Astrocyte of the spinal cord (primary cell): ENCODE results near the gene CUBN.
A peak's percentile ranks its signal among the peaks of the same experiment; 100 is the strongest.

Source experiments
- DNase-seq: peaks from one replicate; pipeline ENCODE4 v3.0.0; 2011; ENCODE audit warnings: low read depth, low spot score
- H3K4me3 ChIP-seq: 2 replicates; pipeline ENCODE4 v1.5.1; 2011; ENCODE audit warnings: low read depth, mild to moderate bottlenecking, low read length, moderate library complexity
- in situ Hi-C: cut with HindIII; loops from 2 replicates; pipeline ENCODE4 v1.10.0; 2017; ENCODE audit warnings: low sequenced_read_pairs
- TF ChIP-seq, protein P1 (sequence below): IDR thresholded peaks from 2 replicates; pipeline ENCODE4 v1.5.1; 2012; ENCODE audit warnings: low read depth, mild to moderate bottlenecking, low read length, inconsistent platforms

The CUBN gene

DNA sequence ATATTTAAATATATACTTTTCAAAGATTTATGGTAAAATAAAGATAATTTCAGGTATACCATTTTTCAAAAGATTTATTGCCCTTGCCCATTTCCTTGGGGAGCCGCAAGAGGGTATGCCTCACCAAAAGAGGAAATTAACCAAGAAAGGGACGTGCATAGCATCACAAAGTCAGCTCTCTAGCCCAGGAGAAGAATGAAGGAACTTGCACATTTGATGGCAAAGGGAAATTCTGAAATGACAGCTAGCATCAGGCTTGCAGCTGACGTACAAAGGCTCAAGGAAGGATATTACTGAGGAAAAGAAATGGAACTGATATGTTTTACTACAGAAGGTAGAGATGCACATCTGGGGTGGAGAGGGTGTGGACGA, 218.8 kb downstream of the CUBN start:
- TF ChIP-seq, protein P1, sequence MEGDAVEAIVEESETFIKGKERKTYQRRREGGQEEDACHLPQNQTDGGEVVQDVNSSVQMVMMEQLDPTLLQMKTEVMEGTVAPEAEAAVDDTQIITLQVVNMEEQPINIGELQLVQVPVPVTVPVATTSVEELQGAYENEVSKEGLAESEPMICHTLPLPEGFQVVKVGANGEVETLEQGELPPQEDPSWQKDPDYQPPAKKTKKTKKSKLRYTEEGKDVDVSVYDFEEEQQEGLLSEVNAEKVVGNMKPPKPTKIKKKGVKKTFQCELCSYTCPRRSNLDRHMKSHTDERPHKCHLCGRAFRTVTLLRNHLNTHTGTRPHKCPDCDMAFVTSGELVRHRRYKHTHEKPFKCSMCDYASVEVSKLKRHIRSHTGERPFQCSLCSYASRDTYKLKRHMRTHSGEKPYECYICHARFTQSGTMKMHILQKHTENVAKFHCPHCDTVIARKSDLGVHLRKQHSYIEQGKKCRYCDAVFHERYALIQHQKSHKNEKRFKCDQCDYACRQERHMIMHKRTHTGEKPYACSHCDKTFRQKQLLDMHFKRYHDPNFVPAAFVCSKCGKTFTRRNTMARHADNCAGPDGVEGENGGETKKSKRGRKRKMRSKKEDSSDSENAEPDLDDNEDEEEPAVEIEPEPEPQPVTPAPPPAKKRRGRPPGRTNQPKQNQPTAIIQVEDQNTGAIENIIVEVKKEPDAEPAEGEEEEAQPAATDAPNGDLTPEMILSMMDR: no peak
- no peak for DNase-seq
- H3K4me3 ChIP-seq: no peak overlapping the region
- in situ Hi-C loops: no loop called here

DNA sequence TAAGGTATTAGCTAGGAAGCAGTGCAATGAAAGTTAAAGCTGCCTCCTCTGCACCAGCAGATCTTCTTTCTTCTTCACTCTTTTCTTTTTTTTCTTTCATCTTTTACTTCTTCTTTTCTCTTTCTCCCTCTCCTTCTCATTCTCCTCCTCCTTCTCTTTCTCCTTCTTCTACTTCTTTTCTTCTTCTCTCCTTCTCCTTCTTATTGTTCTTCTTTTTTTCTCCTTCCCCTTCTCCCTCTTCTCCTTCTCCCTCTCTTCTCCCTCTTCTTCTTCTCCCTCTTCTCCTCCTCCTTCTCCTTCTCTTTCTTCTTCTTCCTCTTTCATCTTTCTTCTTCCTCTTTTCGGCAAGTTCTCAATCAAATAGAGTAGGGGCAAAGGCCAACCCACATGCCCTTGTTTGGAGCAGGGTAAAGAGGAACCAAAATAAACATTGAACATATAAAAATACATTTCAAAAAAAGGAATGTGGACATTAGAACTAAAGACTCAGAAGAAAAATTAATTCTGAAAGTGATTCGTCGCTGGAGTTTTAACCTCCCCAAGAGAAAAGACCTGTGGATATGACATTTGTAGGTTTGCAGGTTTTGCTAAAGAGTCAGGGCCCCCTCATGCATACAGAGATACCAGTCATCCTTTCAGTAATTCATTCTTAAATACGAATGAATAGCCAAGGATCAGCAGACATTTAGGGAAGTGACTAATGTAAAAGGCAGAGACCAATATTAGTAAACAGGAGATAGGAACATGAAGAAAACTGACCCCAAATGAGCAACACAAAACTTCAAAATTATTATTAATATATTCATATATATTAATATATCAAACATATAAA, 219.4 kb downstream of the CUBN start:
- in situ Hi-C loops: no loop called here
- no peak for DNase-seq
- TF ChIP-seq, protein P1: no peak
- no peak overlapping the region for H3K4me3 ChIP-seq

DNA sequence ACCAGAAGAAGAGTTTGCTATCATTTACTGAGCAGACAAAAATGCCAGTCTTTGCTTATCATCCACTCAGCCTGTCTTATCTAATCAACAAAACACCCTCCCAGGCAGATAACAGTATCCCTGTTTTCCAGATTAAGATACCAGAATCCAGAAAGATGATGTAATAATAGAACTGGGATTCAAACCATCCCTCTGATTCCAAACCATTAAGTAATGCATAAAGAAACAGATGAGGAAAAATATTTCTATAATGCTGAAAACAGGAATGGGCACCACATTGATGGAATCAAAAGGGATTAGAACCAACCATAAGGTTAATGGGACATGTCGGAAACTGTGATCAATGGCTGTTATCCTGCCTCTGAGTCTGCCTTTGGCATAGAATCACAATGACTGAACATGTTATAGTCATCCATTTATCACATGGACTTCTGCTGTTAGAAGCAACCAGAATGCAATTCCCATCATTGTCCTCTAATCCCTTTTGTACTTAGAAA, 220.3 kb downstream of the CUBN start:
- in situ Hi-C loops: no loop called here
- TF ChIP-seq, protein P1: no peak
- no peak for DNase-seq
- no peak overlapping the region for H3K4me3 ChIP-seq

GRCh38 chr10:16907687-16908086, 221.9 kb downstream of the CUBN start:
- no peak overlapping the region for H3K4me3 ChIP-seq
- TF ChIP-seq, protein P1: no peak
- in situ Hi-C loops: no loop called here
- no peak for DNase-seq

DNA sequence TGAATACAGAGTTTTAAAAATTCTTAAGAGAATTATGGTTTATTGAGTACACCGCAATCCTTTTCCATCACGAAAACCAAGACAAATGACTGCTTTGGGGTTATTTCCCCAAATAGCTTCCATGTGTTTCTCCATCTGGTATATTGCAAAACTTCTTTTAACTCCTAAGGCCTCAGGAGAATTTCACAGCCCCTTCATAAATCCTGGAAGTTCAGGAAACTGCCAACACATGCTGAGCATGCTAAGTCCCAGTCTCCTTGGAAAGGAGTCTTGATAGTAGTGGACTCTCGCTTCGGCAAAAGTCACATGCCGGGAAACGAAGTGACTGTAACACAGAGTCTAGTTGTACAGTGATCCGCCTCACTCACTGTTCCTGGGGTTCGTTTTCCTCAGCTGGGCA, 224.3 kb downstream of the CUBN start:
- no peak overlapping the region for H3K4me3 ChIP-seq
- TF ChIP-seq, protein P1: no peak
- in situ Hi-C loops: no loop called here
- DNase-seq: peak; percentile 28

GRCh38 chr10:16904639-16905061, 225.0 kb downstream of the CUBN start:
- TF ChIP-seq, protein P1: no peak
- in situ Hi-C loops: no loop called here
- DNase-seq: peak; percentile 86
- no peak overlapping the region for H3K4me3 ChIP-seq
